Adipose tissue (tissue), 3 donors: ENCODE data around the gene ASB5. TPM values are rescaled to one million over a fixed set of nuclear protein-coding genes. Genes with fewer than 3 reads are reported as not detected.
"Not testable (repeated sequence)": the region's sequence is repeated elsewhere in the genome, so short reads cannot be mapped to it uniquely, and the experiment has no call there.

Source experiments
- H3K27ac ChIP-seq: one replicate; pipeline ENCODE4 v1.5.1; 2013; ENCODE audit warnings: low read depth, low read length
- WGBS, 3 donors: extraction: QIAGEN DNeasy Blood & Tissue Kit; methylation state at CpG; one replicate each; pipeline ENCODE4 v1.1.7; 2013; 5-methylcytosine and 5-hydroxymethylcytosine counted together
- polyA plus RNA-seq, 3 donors: library from polyadenylated mRNA; stranded (reverse); fragments of 200-250 nt; gene quantifications; one replicate each; pipeline ENCODE4 v1.2.3, GENCODE V29; 2013
- donor health status: healthy with polysubstance abuse.
- donor health status: Bipolar disorder and iron deficiency.
- donor health status: healthy.

ASB5 gene
- polyA plus RNA-seq, 3 donors = 0.07 to 1.2 TPM; not detected in 1

DNA sequence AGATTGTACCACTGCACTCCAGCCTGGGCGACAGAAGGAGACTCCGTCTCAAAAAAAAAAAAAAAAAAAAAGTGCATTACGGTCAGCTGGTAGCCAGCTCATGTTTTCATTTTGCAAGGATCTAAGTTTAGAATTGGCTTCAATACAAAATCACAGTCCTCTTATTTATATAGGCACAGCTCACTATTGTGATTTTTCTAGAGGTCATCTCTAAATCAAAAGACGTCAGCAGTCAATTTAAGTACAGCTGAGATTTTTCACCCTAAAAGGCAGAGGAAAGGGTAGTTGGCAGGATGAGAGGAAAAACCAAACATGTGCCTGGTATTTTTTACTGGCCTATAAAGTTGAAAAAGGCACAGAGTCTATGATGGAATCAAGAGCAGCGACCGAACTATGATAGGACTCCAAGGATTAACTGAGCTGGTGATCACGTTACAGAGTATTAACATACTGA lies 30.8 kb downstream of the ASB5 start:
- 48 to 64% (median 49%) methylated on average over 6 to 7 of the region's 7 CpGs for WGBS, 3 donors
- H3K27ac ChIP-seq = no peak overlapping the region

DNA sequence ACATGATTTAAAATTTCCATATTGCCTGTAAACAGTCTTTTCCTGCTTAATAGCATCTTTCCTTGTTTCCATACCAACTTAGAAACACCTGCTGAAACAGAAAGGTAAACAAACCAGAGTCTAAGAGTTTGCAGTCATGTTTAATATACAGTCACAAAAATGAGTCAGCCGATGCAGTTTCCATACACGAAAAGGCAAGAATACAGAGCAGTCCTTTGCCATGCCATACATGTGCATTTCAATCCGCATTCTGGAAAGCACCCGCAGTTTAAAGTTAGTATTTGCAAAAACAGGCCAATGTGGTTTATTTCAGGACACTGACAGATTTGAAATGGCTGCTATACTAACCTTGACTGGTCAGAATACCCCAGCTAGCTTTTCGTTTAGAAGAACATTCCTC lies 32.1 kb downstream of the ASB5 start:
- no peak overlapping the region for H3K27ac ChIP-seq
- WGBS, 3 donors = 51 to 67% (median 63%) methylated on average over 5 of the region's 5 CpGs

DNA sequence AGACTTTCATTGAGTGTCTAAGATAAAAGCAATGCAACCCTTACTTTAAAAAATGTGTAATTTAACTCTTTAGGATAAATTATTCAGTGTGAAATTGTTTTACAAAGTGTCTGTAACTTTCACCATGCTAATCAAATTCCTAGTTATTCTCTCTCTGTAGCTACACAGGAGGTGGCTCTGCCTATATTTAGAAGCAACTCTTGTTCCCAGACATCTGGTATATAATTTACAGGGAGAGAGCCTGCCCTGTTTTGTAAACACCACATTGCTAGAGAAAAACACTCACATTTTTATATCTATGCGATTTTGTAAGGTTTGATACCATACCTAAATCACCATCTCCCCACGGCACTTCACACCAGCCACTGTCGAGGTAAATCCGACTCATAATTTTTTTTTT lies 38.2 kb downstream of the ASB5 start:
- H3K27ac ChIP-seq = no peak overlapping the region
- WGBS, 3 donors = 48 to 72% (median 68%) methylated on average over 4 of the region's 4 CpGs

DNA sequence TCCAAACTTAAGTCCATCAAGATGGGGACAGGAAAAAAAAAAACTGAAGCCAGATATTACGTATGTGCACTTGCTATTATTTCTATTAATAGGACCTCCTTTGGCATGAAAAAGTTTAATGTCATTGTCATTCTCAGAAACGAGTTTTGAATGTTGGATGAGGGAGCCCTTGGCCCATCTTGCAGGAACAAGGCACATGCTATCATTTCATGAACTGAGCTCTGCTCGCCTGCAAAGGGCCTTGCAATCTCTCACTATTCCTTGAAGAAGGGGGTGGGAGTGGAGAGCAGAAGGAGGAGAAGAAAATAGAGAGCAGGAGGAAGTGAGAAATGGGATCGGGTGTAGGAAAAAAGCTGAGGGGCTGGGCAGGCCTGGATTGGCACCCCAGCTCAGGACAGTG lies 39.4 kb downstream of the ASB5 start:
- 62 to 69% (median 63%) methylated on average over 4 of the region's 4 CpGs for WGBS, 3 donors

DNA sequence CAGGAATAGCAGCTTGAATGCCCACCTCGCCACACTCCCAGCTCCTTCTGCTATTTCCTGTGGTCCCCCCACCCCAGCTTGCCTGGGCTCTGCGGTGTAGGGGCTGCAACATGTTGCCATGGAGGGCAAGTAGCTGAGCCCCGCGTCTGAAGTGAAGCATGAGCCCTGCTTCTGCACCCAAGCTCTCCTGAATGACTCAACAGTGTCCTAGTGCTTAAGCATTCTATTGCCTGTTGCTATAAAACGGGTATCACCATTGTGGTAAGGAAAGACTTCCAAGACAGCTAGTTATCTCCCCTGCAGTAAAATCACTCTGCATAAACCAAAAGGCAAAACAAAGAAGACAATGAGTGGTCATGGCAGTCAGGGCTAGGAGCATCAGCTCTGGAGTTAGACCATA lies 42.3 kb downstream of the ASB5 start:
- 38 to 78% (median 64%) methylated on average over 5 of the region's 5 CpGs for WGBS, 3 donors
- H3K27ac ChIP-seq = no peak overlapping the region

More for the DNA sequence above, 39.4 kb downstream of the ASB5 start:
- no peak overlapping the region for H3K27ac ChIP-seq

DNA sequence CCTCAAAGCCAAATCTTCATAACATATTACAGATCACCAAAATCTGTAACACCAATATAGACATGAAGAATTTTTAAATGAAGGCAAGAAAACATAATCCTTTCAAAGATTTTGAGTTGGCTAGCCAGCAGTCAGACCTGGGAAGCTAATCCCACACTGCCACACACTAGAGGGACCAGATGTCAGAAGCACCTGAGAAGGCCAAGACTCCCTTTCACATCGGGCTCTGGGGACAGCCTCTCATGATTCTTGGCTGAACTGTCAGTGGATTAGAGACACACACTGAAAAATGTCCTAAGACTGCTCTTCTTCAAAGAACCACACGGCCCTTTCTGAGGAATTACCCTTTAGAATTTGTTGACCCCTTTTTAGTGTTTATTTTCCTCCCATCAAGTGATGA lies 45.5 kb downstream of the ASB5 start:
- 76 to 84% (median 77%) methylated on average over 2 of the region's 2 CpGs for WGBS, 3 donors
- no peak overlapping the region for H3K27ac ChIP-seq

DNA sequence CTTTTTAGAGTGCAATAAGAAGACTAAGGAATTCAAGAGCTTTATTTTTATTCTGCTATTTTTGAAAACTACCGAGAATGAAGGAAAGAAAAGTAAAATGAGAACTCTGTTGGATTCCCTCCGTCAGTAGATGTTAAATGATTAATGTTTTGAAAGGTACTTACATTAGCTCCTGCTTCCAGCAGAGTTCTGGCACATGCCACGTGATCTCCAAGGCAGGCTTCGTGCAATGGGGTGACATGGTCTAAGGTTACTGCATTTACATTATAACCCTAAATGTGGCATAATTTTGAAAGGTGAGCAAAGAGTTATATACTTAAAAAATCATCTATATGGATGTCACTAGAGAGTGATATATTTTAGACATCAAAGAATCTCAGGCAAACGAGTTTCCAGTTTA lies 46.9 kb downstream of the ASB5 start:
- WGBS, 3 donors = 53 to 78% (median 63%) methylated on average over 5 of the region's 5 CpGs
- H3K27ac ChIP-seq = no peak overlapping the region

DNA sequence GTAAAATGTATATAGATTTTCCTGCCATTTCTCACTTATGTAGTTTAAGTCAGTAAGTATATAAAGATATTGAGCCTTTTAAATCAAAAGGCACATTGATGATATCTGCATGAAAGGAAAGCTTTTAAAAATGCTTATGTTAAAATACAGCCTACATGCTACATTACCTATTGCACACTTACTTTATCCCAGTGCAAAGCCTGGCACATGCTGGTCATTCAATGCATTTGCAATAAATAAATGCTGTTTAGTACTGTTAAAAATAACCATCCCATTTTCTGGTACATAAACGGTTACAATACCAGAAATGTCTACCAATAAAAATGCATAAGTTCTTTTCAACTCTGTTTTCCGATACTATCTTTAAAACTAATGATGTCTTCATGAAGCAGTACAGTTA lies 51.5 kb downstream of the ASB5 start:
- WGBS, 3 donors = 65 to 69% (median 66%) methylated on average over 2 of the region's 2 CpGs
- no peak overlapping the region for H3K27ac ChIP-seq

DNA sequence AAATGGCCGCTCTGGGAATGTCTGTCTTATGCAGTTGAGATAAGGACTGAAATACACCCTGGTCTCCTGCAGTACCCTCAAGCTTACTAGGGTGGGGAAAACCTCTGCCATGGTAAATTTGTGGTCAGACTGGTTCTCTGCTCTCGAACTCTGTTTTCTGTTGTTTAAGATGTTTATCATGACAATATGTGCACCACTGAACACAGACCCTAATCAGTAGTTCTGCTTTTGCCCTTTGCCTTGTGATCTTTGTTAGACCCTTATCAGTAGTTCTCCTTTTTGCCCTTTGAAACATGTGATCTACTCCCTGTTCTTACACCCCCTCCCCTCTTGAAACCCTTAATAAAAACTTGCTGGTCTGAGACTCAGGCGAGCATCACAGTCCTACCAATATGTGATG lies 56.7 kb downstream of the ASB5 start:
- H3K27ac ChIP-seq = not testable (repeated sequence)
- 79 to 84% (median 80%) methylated on average over 3 of the region's 3 CpGs for WGBS, 3 donors

DNA sequence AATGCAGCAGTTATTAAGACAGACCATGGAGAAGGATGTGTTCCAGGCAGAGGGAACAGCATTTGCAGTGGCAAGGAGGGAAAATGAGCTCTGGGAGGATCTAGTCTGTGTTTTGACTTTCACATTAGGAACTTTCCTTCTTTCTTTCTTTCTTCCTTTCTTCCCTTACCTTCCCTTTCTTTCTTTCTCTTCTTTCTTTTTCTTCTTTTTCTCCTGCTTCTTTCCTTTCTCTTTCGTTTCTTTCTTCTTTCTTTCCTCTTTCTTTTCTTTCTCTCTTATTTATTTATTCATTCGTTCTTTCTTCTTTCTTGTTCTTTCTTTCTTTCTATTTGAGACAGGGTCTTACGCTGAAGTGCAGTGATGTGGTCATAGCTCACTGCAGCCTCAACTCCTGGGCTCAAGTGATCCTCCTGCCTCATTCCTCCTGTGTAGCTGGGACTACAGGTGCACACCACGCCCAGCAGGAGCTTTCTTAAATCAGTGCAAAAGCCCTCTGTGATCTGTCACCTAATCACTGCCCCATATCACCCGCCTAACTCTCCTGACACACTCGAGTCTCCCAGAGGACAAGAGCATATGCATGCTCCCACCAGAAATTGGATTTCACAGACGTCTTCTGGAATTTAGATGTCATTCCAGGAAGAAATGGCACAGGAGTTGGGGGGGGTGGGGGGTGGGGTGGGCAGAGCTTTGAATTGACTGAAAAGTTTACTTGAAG lies 58.3 kb downstream of the ASB5 start:
- WGBS, 3 donors = 65 to 78% (median 78%) methylated on average over 7 of the region's 7 CpGs
- no peak overlapping the region for H3K27ac ChIP-seq

DNA sequence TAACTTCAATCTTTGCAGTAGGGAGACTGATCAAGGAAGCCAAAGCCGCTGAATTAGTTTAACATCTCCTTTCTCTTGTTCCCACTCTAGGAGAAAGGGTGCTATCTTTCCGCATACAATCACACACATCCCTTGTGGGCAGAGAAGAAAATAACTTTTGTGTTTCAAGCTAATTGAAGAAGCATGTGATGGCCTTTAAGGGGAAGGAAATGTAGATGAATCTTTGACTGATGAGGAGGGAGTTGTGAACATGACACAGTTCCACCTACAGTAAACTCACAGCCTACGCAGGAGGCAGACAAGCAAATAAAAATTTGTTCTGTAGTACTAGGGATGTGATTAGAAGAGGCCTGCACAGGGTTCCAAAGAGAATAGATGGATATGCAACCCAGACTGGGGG lies 58.9 kb downstream of the ASB5 start:
- no peak overlapping the region for H3K27ac ChIP-seq
- WGBS, 3 donors = 76 to 90% (median 87%) methylated on average over 3 of the region's 3 CpGs

DNA sequence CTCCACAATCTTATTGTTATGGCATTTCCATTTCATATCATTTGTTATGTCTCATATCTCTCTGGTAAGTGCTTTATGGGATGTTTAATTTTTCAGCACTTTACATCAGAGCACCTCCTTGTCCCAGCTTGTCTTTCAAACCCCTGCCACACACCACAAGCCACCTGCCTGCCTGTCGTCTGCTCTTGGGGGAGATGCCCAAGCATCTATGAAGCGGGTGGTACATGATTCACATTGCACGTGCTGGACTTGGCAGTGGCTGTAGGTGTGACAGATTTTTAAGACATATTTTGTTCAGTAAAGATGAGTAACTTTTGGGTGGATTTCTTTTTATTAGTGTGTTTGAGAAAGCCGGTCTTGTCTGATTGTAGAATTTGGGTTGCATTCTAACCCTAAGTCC lies 59.5 kb downstream of the ASB5 start:
- no peak overlapping the region for H3K27ac ChIP-seq
- 84 to 87% (median 87%) methylated on average over 4 of the region's 4 CpGs for WGBS, 3 donors

DNA sequence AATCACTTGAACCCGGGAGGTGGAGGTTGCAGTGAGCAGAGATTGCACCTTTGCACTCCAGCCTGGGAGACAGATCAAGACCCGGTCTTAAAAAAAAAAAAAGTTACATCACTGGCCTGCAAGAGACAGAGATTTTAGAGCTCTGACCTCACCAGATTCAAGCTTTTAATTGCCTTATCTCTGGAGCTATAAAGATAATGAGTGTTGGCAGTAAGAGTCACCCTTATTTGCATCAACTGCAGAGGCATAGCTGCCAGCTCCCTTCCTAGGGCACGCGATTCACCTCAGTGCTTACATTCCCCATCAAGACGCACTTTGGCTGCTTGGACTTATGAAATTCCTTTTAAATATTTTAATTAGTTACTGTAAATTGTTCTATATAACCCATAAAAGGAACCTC lies 61.2 kb downstream of the ASB5 start:
- 73 to 81% (median 78%) methylated on average over 5 of the region's 5 CpGs for WGBS, 3 donors
- H3K27ac ChIP-seq = no peak overlapping the region

DNA sequence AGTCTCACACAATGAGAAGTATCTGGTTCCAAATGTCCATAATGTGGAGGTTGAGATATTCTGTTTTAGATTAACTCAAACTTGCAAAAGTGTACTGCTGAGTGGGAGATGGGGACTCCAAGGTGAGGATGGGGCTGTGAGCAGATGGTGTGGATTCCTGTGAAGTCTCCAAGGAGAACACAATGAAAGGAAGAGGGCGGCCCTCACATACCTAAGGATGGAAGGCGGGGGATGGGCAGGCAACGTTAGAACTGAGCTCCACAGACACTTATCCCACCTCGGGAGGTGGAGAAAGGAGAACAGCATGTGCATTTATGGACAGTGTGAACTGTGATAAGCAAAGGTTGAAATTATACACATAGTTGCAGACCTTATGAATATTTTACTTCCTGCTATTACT lies 63.7 kb downstream of the ASB5 start:
- WGBS, 3 donors = 55 to 58% (median 58%) methylated on average over 4 of the region's 4 CpGs
- no peak overlapping the region for H3K27ac ChIP-seq

DNA sequence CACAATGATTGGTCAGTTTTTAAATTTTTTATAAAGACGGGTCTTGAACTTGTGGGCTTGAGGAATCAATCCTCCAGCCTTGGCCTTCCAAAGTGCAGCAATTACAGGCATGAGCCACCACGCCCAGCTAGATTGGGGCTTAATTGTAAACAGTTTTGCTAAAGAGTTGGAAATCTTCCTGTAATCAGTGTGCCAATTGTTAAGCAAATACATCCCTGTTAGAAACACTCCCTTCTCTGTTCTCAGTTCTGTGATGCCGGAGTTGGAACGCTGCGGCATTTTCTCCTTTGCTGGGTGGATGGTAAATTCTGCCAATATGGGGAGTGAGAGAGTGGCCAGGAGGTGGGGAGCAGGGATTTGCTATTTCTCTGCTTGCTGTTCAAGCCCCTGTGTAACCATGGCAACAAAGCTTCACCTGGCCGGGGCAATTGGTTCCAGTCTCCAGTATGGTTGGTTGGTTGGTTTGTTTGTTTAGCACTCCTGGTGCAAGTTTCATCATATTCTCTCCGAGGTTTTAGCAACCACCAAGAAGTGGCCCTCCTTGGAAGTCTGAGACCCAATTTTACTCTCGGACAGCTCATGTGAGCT lies 70.6 kb downstream of the ASB5 start:
- no peak overlapping the region for H3K27ac ChIP-seq
- WGBS, 3 donors = 73 to 82% (median 77%) methylated on average over 8 of the region's 8 CpGs

DNA sequence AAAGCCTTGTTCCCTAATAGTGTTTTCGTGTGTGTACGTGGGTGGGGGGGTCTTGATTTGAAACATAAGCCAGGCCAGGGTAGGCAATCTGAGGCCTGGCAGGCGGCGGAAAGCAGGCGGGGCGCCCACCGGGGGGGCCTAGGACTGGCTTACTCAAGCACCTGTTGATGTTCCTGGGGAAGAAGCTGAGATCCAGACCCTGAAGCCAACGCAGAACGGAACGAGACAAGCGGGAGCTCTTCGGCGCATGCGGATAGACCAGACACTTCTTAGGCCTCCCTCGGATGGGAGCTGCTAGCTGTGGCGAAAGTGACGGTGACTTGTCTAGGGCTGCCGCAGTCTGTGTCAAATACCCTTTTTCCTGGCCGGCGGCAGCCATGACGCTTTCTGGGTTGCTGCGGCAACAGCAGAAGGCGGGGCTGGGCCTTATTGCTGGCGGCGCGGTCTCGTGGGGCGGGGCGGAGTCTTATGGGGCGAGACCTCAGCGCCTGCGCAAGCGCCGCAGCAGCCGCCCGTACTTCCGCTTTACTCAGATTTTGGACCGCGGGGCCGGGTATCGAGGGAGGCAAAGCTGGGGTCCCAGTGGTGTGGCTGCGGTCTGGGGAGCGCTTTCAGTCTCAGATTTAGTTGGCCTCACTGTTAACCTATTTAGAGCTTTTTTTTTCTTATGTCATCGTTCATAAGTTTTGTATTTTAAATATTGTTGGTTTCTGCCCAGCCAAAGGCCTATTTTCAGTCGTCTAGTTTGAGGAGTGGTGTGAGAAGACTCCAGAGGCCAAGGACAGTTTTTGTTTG lies 73.6 kb downstream of the ASB5 start, which contains the start of gene SPATA4:
Gene SPATA4 (minus strand): TSS at position 402 of the 795 bp plus-strand sequence. CDS start 23 bp downstream, at position 379.
- no peak within 1 kb of the TSS for H3K27ac ChIP-seq
- WGBS, 3 donors = 1% methylated on average over 45 of the region's 45 CpGs

DNA sequence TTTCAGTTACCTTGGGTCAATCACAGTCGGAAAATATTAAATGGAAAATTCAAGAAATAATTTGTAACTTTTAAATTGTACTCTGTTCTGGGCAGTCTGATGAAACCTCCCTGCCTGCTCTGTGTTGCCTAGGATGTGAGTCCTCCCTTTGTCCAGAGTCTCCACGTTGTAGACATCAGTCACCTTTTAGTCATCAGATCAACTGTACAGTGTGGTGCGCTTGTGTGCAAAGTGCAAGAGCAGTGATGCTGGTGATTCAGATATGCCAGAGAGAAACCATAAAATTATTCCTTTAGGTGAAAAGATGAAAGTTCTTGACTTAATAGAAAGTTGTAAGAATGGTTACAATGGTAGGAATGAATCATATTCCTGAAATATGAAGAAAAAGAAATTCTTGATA lies 75.1 kb downstream of the ASB5 start:
- no peak overlapping the region for H3K27ac ChIP-seq
- 69 to 73% (median 69%) methylated on average over 3 of the region's 3 CpGs for WGBS, 3 donors

DNA sequence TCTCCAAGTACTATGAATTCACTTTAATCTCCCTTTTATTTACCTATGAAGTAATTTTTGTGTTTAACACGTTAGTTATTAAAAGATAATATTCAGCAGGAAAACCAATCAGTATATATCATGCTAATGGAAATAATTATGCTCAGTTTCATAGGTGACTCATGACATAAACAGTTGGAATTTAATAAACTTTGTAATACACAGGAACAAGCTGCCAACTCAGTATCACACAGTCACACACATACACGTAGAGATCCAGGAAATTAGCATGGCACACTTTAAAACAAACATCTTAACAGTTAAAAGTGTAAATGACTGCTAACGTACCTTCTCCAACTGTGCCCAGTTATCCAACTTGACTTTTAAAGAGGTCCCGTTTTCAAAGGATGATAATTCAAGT lies 75.9 kb downstream of the ASB5 start:
- 24 to 42% (median 41%) methylated on average over 4 of the region's 4 CpGs for WGBS, 3 donors
- H3K27ac ChIP-seq = no peak overlapping the region

DNA sequence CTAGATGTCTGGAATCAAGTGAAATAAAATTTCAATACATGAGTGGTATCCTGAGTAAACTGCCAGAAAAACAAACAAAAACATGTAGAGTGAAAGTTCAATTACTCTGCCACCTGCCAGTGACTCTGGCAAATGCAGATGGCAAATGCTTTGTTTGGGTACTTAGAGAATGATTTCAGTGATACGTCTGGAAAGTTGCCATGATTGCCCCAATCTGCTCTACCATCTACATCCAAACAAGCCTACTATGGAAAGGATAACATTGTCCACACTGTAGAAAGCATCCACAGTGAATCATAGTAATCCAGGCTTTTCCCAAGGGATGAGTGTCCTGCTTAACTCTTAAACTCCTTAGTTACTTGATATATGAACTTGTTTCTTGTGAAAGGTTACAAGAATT lies 77.0 kb downstream of the ASB5 start:
- WGBS, 3 donors = 28 to 35% (median 31%) methylated on average over 1 of the region's 1 CpG
- no peak overlapping the region for H3K27ac ChIP-seq
